ENCODE data around the gene ISOC2.
"Not testable (repeated sequence)": the region's sequence is repeated elsewhere in the genome, so short reads cannot be mapped to it uniquely, and the experiment has no call there.

Gene ISOC2

DNA sequence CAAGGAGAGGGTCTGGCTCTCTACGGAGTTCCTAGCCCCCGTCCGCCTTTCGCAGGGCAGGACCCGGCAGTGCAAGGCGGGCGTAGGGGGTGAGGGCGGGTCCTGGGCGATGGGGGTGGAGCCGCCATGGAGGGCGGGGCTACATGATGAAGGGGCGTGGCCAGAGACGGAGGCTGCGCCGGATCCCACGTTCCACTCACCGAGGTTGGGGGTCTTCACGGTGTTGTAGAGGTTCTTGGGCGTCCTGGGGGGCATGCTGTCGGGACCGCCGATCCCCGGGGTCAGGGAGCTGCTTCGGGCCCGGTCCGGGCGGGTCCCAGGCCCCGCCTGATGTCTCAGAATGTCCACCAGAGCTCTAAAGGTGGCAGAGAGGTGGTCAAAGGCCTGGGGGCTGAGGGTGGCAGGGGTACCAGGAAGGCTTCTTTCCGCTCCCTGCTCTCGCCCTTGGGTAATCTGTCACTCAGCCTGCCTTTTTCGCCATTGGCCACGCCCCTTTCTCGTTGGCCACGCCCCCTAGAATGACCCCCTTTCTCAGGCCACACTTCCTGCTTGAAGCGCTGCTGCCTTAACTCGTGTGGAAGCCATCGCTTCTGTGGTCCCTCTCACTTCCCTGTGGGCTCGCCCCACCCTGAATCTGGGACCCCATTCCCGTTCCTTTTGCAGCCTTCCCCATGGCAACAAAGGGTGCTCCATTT, 20.9 kb downstream of the ISOC2 start:
- no peak for DNase-seq (ENCODE audit: low read depth)

DNA sequence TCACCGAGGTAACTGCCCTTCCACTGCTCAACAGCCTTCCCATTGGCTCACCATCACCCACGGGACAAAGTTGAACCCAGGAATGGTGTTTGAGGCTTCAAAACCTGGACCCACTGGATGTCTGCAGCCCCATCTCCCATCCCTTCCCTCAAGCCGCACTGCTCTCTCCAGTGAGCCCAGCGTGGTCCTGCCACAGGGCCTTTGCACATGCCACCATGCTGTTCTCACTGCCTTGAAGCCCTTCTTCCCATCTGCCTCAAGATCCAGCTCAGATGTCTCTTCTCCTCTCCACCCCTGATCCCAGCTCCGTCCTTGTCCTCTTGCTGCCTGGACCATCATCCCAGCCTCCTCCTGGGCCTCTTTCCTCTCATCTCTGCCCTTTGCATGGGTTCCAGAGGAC, 22.4 kb downstream of the ISOC2 start:
- DNase-seq (ENCODE audit: low read depth): no peak

DNA sequence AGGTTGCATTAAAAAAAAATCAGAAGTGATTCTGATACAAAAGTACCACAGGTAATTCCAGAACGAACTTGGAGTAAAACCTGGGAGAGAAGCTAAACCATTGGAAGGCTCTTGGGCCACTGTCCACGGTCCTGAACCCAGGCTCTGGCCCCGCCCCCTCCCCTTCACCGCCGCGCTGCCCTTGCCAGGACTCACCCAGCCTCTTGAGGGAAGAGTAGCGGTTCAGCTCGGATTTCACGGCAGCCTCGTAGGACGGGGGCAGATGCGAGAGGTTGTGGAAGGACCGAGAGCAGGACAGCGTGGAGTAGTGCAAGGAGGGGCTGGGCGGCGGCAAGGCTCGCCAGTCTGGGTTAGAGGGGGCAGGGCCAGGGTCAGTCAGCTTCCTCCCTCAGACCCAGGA, 24.0 kb downstream of the ISOC2 start:
- no peak for DNase-seq (ENCODE audit: low read depth)

DNA sequence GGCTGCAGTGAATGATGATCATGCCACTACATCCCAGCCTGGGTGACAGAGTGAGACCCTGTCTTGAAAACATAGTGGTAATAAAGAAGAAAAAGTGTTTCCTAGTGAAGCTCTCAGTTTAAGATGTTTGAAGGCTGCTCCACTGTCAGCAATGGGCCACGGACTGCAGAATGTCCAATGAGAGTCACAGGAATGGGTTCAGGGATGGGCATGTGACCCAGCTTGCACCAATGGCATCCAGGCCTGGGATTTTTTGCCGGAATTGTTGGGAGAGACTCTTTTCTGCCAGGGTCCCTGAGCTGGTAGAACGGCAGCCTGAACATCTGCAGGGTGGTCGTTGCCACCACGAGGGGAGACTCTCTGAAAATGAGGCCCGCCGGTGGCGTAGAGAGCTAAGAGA, 24.6 kb downstream of the ISOC2 start:
- no peak for DNase-seq (ENCODE audit: low read depth)

DNA sequence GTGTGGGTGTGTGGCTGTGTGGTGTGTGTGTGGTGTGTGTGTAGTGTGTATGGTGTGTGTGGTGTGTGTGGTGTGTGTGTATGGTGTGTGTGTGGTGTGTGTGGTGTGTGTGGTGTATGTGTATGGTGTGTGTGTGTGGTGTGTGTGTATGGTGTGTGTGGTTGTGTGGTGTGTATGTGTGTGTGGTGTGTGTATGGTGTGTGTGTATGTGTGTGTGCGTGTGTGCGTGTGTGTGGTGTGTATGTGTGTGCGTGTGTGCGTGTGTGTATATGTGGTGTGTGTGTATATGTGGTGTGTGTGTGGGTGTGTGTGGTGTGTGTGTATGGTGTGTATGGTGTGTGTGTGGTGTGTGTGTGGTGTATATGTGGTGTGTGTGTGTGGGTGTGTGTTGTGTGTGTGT, 26.4 kb downstream of the ISOC2 start:
- no peak for DNase-seq (ENCODE audit: low read depth)

DNA sequence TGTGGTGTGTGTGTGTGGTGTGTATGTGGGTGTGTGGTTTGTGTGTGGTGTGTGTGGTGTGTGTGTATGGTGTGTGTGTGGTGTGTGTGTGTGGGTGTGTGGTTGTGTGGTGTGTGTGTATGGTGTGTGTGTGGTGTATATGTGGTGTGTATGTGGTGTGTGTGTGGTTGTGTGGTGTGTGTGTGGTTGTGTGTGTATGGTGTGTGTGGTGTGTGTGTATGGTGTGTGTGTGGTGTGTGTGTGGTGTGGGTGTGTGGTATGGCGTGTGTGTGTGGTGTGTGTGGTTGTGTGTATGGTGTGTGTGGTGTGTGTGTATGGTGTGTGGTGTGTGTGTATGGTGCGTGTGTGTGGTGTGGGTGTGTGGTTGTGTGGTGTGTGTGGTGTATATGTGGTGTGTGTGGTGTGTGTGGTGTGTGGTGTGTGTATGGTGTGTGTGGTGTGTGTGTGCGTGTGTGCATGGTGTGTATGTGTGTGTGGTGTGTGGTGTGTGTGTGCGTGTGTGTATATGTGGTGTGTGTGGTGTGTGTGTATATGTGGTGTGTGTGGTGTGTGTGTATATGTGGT, 27.0 kb downstream of the ISOC2 start:
- DNase-seq (ENCODE audit: low read depth): no peak

DNA sequence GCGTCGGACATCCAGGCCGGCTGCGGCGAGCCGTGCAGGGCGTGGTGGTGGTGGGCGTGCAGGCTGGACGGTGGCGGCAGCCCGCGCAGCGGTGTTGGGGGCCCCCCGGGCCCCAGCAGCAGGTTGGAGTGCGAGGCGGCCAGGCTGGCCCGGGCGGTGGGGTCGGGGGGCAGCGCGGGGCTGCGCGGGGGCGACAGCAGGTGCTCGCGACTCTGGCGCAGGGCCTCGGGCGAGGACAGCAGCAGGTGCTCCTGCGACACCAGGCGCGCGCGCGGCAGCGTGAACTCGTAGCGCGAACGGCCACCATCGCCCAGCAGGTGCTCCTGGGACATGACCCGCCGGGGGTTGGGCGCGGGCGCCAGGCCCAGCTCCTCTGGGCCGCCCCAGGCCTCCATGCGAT, 28.1 kb downstream of the ISOC2 start:
- DNase-seq (ENCODE audit: low read depth): no peak

DNA sequence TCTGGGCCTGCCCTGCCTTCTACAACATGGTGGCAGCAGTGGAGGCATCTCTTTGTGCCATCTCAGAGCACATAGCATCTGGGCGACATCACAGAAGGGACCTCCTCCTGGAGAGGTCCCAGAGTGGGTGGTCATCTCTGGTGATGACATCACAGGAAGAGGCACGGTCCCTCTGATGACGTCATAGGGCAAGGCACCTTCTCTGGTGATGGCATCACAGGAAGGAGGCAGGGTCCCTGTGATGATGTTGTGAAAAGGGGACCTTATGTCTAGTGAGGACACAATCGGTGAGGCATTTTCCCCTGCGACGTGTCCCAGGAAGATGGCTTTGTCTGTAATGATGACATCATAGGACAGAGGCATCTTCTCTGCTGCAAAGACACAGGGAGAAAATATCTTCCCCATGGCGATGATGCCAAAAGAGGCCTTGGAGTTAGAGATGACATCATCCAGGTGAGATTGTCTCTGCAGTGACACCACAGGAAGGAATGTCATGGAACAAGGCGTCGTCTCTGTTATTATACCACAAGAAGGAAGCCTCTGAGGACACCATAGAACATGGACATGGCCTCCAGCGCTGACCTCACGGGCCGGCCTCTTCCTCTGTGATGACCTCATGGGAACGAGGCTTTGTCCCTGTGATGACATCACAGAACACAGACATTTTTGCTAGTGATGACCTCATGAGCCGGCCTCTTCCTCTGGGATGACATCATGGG, 29.0 kb downstream of the ISOC2 start:
- no peak for DNase-seq (ENCODE audit: low read depth)

DNA sequence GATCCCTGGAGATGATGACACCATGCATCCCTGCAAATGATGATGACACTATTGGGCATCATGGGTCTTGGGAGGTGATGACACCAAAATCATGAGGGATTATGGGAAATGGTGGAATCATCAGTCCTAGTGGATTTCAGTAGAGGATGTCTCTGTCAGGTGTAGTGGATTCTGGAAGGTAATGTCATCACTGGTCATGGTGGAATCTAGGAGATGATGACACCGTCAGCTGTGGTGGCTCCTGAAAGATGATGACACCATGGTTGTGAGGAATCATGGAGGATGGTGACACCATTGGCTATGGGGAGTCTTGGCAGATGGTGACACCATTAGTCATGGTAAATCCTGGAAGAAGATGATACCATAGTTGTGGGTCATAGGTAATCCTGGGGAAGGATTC, 30.3 kb downstream of the ISOC2 start:
- DNase-seq (ENCODE audit: low read depth): no peak

DNA sequence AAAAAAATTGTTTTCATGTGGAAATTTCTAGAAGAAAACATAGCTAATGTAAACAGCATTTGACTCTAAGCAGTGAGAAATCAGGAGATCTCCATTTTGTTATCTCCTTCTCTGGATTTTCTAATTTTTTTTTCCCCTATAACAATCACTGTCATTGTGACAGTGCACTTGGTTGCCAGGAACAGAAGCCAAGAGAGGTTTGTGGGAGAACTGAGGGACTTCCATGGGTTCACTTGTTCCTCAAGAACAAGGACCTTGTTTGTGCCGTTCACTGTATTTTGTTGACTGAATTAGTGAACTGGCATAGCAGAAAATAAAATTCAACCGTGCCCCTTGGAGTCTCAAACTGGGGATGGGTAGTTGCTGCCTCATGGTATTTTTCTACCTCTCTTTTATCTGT, 35.4 kb downstream of the ISOC2 start:
- DNase-seq (ENCODE audit: low read depth): no peak

DNA sequence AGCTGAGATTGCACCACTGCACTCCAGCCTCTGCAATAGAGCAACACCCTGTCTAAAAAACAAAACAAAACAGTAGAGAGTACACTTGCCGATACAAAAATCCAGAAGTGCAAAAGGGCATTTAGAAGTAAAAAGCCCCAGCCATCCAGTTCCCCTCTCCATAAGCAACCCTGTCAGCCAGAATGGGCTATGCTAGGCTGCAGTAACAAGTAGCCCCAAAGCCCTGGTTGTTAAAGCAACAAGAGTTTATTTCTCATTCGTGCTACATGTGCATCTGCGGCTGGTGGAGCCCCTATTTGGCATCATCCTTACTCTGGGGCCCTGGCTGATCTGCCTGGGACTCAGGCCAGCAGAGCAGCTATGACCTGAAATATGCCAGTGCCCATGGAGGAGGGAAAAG, 36.9 kb downstream of the ISOC2 start:
- no peak for DNase-seq (ENCODE audit: low read depth)

DNA sequence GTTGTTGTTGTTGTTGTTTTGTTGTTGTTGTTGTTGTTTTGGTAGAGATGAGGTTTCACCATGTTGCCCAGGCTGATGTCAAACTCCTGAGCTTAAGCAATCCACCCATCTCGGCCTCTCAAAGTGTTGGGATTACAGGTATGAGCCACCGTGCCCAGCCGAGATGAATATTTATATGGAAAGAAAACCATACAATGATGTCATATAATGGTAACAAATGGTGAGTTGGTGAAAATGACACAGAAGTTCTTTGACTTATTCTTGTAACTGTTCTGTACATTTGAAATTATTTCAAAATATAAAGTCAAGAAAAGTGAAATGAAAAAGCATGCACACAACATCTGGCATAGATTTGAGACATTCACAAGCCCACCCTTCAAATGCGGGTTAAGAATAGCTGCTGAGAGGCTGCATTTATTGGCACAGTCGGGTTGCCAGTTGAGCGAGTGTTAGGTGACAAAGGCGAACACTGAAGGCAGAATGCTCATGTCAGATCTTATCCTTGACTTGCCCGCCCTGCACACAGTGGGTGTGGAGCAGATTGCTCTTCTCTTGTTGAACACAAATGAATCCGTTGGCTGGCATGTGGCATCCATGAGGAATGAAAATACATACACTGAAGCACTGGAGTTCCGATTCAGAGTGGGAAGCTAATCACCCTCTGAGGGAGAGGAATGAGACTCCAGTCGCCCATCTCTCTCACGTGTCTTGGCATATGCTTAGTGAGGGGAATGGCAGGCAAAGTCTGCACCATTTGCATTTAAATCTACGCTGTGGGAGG, 38.0 kb downstream of the ISOC2 start:
- DNase-seq (ENCODE audit: low read depth): no peak

DNA sequence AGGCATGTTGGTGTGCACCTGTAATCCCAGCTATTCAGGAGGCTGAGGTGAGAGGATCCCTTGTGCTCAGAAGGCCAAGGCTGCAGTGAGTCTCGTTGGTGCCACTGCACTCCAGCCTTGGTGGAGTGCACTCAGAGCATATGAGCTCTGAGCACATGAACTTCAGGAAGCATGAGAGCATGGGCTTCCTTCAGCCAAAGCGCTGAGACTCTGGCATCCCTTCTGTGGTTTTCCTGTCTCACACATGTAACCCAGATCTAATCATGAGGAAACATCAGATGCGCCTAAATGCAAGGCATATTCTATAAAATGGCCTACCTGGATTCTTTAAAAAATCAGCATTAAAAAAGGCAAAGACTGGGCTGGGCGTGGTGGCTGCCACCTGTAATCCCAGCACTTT, 40.2 kb downstream of the ISOC2 start:
- DNase-seq (ENCODE audit: low read depth): not testable (repeated sequence)

DNA sequence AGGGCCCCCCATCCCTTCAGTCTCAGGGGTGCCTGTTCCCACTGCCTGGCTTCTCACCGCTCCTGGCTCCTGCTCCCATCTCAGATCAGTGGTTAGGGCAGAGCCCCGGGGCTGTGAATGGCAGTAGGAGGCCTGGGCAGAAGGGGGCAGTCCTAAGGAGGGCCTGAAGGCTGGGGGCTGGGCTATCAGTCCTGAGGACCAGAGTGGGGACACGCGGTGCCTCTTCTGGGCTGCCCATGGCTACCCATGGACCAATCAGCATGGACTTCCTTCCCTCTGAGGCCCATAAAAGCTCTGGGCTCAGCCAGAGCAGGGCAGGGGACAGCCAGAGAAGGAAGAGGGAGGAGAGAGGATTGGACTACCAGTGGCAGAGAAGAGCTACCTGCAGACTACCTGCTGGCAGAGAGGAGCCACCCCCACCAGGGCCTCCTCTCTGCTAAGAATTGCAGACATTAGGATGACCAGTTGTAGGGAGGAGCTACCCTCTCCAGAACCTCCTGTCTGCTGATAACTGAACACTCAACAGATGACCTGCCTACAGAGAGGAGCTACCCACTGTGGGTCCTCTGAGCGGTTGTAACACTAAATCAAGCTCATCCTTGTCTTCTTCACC, 41.7 kb downstream of the ISOC2 start:
- DNase-seq (ENCODE audit: low read depth): no peak

DNA sequence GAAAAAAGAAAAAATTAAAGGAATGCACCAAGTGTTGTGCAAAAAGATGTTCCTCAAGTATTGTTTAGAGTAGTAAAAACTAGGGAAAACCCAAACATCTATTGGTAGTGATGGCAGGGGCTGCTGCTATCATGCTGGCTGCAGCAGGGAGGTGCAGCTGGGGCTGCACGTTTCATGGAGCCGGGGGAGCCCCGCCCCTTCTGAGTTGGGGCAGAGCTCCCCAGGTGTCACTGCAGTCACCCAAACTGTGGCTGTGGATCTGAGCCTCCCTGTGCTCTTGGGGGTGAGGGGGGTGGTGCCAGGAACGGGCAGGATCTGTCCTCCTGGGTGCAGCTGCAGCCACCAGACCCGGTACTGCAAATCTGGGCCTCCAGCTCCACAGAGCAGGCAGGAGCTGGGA, 42.3 kb downstream of the ISOC2 start:
- no peak for DNase-seq (ENCODE audit: low read depth)

DNA sequence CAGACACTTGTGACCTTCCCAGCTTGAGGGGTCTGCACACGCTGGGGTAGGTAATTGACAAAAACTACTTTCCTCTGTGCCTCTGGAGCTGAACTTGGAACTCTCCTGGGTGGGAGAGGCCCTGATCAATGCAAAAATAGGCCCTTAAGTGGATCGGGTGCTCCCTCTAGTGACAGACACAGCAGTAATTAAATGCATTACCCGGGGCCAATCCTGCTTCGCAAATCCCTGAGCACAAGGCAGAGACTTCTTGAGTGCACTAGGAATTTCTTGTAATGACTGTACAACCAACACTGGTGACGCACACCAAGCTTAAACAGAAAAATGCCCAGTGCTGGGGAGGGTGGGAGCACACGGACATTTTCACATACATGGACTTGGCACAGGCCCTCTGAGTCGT, 43.3 kb downstream of the ISOC2 start:
- no peak for DNase-seq (ENCODE audit: low read depth)

DNA sequence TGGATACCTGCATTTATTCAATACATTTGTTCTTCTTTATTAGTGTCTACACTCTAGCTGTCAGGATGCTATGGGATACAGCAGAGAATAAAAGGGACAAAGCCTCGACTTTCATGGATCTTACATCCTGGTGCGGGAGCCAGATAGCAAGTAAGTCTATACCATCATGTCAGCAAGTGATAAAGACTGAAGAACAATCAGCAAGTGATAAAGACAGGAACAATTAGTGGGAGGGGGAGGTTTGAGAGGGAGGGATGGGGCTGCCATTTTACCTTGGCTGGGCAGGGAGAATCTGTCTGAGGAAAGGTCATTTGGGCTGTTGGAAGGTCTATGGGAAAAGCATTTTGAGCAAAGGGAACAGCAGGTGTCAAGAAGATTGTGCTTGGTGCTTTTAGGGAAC, 51.3 kb downstream of the ISOC2 start:
- no peak for DNase-seq (ENCODE audit: low read depth)

DNA sequence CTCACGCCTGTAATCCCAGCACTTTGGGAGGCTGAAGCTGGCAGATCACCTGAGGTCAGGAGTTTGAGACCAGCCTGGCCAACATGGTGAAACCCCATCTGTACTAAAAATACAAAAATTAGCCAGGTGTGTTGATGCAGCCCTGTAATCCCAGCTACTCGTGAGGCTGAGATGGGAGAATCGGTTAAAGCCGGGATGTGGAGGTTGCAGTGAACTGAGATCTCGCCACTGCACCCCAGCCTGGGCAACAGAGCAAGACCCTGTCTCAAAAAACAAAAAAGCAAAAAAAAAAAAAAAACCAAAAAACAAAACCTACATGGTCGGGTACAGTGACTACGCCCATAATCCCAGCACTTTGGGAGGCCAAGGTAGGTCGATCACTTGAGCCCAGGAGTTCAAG, 52.3 kb downstream of the ISOC2 start:
- not testable (repeated sequence) for DNase-seq (ENCODE audit: low read depth)

DNA sequence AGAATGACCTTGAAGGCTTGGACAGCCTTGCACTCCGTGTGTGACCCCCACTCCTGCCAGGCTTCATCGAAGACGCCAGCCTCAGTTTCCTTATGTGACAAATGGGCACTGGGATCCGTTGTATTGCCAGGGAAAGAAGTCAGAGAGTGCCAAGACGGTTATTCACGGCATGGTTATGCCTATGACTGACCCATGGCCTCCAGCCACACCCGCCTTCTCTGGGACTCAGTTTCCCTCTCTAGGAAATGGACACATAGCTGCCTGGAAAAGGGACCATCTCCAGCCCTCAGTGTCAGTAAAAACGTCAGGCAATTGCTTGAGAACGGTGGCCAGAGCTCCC, 52.9 kb downstream of the ISOC2 start:
- no peak for DNase-seq (ENCODE audit: low read depth)

DNA sequence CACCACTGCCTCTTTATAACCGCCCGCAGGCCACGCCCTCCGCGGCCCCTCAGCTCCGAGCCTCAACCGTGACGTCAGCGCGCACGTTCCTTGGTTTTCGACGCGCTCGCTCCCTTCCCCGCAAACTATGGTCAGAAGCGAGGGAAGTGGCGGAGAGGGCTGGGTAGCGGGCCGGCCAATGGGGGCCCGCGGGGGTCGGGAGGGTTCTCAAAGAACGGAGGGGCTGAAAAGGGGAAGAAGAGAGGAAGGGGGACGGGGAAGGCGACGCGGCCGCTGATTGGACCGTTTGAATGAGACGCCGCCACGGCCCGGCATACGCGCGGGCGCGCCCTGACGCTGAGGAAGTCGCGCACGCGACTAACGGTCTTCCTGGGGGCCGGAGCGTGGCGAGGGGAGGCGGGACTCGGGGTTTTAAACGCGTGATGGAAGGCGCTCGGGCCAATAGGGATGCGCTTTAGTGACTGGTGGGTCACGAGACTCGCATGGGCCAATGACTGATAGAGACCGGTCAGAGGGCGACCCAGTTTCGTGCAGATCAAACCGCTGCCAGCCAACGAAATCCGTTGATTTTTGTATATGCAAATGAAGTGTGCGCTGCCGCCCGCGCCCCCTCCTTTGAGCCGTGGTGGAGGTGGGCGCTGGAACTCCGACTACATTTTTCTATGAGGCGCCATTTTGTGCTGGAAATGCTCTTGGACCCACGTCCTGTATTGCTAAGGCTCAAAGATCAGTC, 53.5 kb downstream of the ISOC2 start:
- DNase-seq (ENCODE audit: low read depth): peak; percentile 94

DNA sequence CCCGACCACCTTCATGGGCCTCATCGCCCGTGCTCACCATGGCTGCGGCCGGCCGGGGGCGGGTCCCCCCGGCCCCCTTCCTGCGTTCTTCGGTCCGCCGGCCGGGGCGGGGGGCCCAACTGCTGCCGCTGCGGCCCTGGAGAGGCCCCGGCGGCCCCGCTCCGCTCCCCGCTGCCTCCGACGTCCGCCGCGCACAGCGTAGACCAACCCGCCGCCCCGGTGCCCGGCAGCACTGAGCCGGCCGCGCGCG, 54.0 kb downstream of the ISOC2 start, which contains the start of gene UBE2S:
UBE2S (minus strand) TSS at position 239 of the 250 bp plus-strand sequence; CDS start at position 40, 199 bp downstream.
- DNase-seq (ENCODE audit: low read depth): not testable (repeated sequence)

All from stimulated activated CD8-positive, alpha-beta memory T cell treated with anti-CD3 and anti-CD28 coated beads, Interleukin-4, amount 100 ng/mL, for 24 hours (primary cell).